Sigmoid colon (tissue), 4 donors: ENCODE results near the gene MEGF11.

Source experiments
- EP300 ChIP-seq, 4 donors: sonication (generic); formaldehyde crosslinking; IDR thresholded peaks; one replicate each; pipeline ENCODE4 v1.6.1; 2017; ENCODE audit warnings: antibody characterized with exemption in 4 of 4
- POLR2A ChIP-seq, 2 donors: fragments of 450-650 bp; IDR thresholded peaks; one replicate each; pipeline ENCODE4 v1.6.1; 2016; ENCODE audit warnings: antibody characterized with exemption in 2 of 2, mild to moderate bottlenecking in 2 of 2, moderate library complexity in 2 of 2
- POLR2AphosphoS5 ChIP-seq, 4 donors: sonication (generic); formaldehyde crosslinking; IDR thresholded peaks; one replicate each; pipeline ENCODE4 v1.6.1; 2017; ENCODE audit warnings: antibody characterized with exemption in 4 of 4
- TF ChIP-seq, protein P1 (sequence below), 4 experiments: fragments of 450-650 bp in 3 of 4; fragments of 200-600 bp in 1 of 4; IDR thresholded peaks; one replicate each; pipeline ENCODE4 v1.5.1; 2016 to 2019; ENCODE audit warnings: antibody characterized with exemption in 4 of 4, mild to moderate bottlenecking in 3 of 4, moderate library complexity in 2 of 4

- TF ChIP-seq, protein P1, sequence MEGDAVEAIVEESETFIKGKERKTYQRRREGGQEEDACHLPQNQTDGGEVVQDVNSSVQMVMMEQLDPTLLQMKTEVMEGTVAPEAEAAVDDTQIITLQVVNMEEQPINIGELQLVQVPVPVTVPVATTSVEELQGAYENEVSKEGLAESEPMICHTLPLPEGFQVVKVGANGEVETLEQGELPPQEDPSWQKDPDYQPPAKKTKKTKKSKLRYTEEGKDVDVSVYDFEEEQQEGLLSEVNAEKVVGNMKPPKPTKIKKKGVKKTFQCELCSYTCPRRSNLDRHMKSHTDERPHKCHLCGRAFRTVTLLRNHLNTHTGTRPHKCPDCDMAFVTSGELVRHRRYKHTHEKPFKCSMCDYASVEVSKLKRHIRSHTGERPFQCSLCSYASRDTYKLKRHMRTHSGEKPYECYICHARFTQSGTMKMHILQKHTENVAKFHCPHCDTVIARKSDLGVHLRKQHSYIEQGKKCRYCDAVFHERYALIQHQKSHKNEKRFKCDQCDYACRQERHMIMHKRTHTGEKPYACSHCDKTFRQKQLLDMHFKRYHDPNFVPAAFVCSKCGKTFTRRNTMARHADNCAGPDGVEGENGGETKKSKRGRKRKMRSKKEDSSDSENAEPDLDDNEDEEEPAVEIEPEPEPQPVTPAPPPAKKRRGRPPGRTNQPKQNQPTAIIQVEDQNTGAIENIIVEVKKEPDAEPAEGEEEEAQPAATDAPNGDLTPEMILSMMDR (IDR thresholded peaks at IDR 0.05): no peak
- no peak for TF ChIP-seq EP300 (IDR thresholded peaks at IDR 0.05)
- no peak for TF ChIP-seq POLR2A (IDR thresholded peaks at IDR 0.05)
- TF ChIP-seq POLR2AphosphoS5 (IDR thresholded peaks at IDR 0.05): no peak
These were observed 168.8 kb downstream of the MEGF11 start for GRCh38 chr15:66084704-66085103.
